Nephron (organoid): ENCODE measurements around the gene DNMT3A.
A peak's percentile ranks its signal among the peaks of the same experiment; 100 is the strongest.
"Not testable (repeated sequence)": the region's sequence is repeated elsewhere in the genome, so short reads cannot be mapped to it uniquely, and the experiment has no call there.

ENCODE experiments used
- H3K27ac Mint-ChIP-seq, 3 experiments: 2 replicates each; pipeline ENCODE4 v1.8.0; 2020; ENCODE audit warnings: mixed read lengths in 3 of 3, mild to moderate bottlenecking in 2 of 3, moderate library complexity in 1 of 3
- H3K27me3 Mint-ChIP-seq: 2 replicates; pipeline ENCODE4 v1.8.0; 2021; ENCODE audit warnings: low read depth, mild to moderate bottlenecking, moderate library complexity, mixed read lengths
- H3K36me3 Mint-ChIP-seq: 2 replicates; pipeline ENCODE4 v1.8.0; 2020; ENCODE audit warnings: low read depth, mixed read lengths
- H3K4me1 Mint-ChIP-seq: 2 replicates; pipeline ENCODE4 v1.8.0; 2020; ENCODE audit warnings: mixed read lengths
- H3K4me3 Mint-ChIP-seq, 3 experiments: 2 replicates each; pipeline ENCODE4 v1.8.0; 2020; ENCODE audit warnings: mild to moderate bottlenecking in 3 of 3, mixed read lengths in 3 of 3, moderate library complexity in 2 of 3
- H3K9me3 Mint-ChIP-seq: 2 replicates; pipeline ENCODE4 v1.8.0; 2020; ENCODE audit warnings: mixed read lengths
- TF ChIP-seq, protein P1 (sequence below), 3 experiments: fragments of 200-600 bp; sonication (generic); IDR thresholded peaks; one replicate each; pipeline ENCODE4 v1.5.0; 2021; ENCODE audit warnings: antibody characterized with exemption in 3 of 3; ENCODE audit not compliant: unreplicated experiment in 3 of 3

Gene DNMT3A

DNA sequence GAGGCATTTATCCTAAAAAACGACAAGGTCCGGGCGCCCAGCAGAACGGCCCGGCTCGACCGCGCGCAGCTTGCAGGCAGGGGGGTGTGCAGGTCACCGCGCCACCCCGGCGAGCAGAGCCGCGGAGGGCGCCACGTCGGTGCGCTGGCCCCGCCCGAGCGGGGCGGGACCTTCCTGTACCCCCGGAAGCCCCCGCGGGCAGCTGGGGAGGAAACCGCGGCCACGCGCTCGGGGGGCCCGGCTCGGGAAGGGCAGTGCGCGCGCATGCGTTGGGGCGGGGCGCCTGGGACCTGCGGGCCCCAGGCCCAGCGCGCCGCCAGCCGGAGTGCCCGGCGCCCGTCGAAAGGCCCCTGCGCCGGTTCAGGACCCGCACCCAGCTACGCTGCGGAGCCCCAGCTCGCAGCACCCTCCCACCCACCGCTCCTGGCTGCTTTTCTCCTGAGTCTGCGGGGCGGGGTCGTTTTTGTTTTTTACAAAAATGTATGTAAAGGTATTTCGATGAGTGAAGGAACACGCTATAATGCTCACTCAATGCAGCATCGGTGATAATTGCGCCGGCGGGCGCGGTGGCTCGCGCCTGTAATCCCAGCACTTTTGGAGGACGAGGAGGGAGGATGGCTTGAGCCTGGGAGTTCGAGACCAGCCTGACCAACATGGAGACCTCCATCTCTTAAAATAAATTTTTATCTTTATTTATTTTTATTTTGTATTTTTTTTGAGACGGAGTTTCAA is 125.6 kb downstream of the DNMT3A start:
- TF ChIP-seq, protein P1, sequence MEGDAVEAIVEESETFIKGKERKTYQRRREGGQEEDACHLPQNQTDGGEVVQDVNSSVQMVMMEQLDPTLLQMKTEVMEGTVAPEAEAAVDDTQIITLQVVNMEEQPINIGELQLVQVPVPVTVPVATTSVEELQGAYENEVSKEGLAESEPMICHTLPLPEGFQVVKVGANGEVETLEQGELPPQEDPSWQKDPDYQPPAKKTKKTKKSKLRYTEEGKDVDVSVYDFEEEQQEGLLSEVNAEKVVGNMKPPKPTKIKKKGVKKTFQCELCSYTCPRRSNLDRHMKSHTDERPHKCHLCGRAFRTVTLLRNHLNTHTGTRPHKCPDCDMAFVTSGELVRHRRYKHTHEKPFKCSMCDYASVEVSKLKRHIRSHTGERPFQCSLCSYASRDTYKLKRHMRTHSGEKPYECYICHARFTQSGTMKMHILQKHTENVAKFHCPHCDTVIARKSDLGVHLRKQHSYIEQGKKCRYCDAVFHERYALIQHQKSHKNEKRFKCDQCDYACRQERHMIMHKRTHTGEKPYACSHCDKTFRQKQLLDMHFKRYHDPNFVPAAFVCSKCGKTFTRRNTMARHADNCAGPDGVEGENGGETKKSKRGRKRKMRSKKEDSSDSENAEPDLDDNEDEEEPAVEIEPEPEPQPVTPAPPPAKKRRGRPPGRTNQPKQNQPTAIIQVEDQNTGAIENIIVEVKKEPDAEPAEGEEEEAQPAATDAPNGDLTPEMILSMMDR (IDR thresholded peaks at IDR 0.05; ENCODE audit: unreplicated experiment in 3 of 3): no peak
- Mint-ChIP-seq H3K27me3 (no peaks in the 10 kb centered on the region), H3K27ac (peak overlapping the region in 2 of 3 experiments; percentile 73 to 76), H3K4me3 (peak overlapping the region; percentile 76 to 81 (median 80)), H3K9me3 (no peaks in the 10 kb centered on the region), H3K36me3 (no peaks in the 10 kb centered on the region), H3K4me1 (peaks cover 10% of the 10 kb centered on the region)

DNA sequence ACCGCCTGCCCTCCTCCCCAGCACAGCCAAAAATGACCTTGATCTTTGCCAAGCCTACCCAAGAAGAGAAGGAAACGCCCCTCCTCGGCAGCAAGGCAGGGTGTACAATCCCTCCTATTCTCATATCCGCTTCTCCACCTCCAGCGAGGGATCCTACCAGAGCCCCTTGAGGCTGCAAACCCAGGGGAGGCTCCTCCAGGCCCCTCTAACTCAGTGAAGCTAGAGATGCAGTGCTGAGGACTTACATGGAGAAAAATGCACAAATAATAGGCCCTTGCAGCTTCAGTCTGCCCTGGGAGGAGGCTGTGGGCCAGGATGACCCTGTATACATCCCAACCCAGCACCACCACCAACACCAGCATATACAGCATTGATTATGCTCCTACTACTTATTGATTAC is 126.5 kb downstream of the DNMT3A start:
- Mint-ChIP-seq H3K27ac (peak overlapping the region; percentile 61 to 76 (median 73)), H3K36me3 (no peaks in the 10 kb centered on the region), H3K9me3 (no peaks in the 10 kb centered on the region), H3K27me3 (no peaks in the 10 kb centered on the region), H3K4me1 (peaks cover 10% of the 10 kb centered on the region), H3K4me3 (peak overlapping the region; percentile 59 to 78 (median 72))
- TF ChIP-seq, protein P1 (IDR thresholded peaks at IDR 0.05; ENCODE audit: unreplicated experiment in 3 of 3): no peak

DNA sequence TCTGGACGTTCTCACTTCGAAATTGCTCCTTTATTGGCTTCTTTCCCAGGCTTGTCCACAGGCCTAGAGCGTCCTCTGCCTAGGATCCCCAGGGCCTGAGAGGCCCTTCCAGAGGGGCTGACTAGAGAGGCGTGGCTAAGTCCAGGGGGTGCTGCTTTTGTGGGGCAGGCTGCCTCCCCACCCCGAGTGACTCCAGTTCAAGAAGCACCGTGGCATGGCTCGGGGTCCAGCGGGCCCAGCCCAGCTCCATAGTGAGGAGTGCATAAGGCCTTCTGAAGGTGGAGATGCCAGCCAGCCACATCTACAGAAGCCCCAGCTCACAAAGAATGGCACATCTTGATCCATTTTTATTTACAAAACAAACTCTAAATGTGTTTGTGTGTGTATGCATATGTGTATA is 128.5 kb downstream of the DNMT3A start:
- Mint-ChIP-seq H3K4me1 (peaks cover 21% of the 10 kb centered on the region), H3K27me3 (peaks cover 3% of the 10 kb centered on the region), H3K4me3 (no peak overlapping the region), H3K36me3 (no peaks in the 10 kb centered on the region), H3K27ac (peak overlapping the region in 1 of 3 experiments; percentile 6), H3K9me3 (no peaks in the 10 kb centered on the region)
- TF ChIP-seq, protein P1 (IDR thresholded peaks at IDR 0.05; ENCODE audit: unreplicated experiment in 3 of 3): no peak

DNA sequence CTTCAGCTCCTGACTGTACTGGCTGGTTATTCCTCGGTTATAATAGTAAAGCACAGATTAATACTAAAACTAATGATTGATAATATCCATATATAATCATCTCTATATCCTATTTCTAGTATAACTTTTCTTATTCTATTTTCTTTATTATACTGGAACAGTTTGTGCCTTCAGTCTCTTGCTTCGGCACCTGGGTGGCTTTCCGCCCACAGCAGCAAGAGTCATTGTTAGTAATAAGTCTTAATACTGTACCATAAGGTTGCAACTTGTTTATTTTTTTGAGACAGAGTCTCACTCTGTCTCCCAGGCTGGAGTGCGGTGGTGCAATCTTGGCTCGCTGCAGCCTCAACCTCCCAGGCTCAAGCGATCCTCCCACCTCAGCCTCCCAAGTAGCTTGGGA is 130.8 kb downstream of the DNMT3A start:
- H3K4me1 Mint-ChIP-seq: peaks cover 21% of the 10 kb centered on the region
- not testable (repeated sequence) for H3K4me3 Mint-ChIP-seq, H3K27me3 Mint-ChIP-seq, H3K36me3 Mint-ChIP-seq, H3K27ac Mint-ChIP-seq, H3K9me3 Mint-ChIP-seq

DNA sequence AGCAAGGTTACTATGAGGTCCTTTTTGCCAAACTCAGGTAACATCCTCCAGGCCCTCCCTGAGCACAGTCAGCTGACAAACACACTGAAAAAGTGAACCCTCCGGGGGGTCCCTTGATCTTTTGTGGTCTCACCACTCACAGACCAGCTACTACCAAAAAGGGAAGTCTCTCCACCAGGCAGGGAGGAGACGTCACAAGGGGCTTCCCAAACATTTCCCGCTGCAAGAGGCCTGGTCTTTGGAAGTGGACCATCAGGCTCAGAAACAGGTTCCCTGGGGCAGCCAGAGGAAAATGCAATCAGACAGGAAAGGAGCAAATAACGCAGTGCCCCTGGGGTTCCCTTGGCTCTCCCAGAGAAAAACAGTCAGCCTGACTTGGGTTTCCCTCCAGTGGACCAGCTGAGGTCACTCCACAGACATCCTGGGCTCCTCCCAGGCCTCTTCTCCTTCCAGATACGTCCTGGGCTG is 134.6 kb downstream of the DNMT3A start:
- peaks cover 12% of the 10 kb centered on the region for H3K27me3 Mint-ChIP-seq
- no peaks in the 10 kb centered on the region for H3K9me3 Mint-ChIP-seq
- no peak overlapping the region for H3K27ac Mint-ChIP-seq
- H3K4me1 Mint-ChIP-seq: peaks cover 11% of the 10 kb centered on the region
- no peak overlapping the region for H3K4me3 Mint-ChIP-seq
- H3K36me3 Mint-ChIP-seq: no peaks in the 10 kb centered on the region
- TF ChIP-seq, protein P1 (IDR thresholded peaks at IDR 0.05; ENCODE audit: unreplicated experiment in 3 of 3): no peak

DNA sequence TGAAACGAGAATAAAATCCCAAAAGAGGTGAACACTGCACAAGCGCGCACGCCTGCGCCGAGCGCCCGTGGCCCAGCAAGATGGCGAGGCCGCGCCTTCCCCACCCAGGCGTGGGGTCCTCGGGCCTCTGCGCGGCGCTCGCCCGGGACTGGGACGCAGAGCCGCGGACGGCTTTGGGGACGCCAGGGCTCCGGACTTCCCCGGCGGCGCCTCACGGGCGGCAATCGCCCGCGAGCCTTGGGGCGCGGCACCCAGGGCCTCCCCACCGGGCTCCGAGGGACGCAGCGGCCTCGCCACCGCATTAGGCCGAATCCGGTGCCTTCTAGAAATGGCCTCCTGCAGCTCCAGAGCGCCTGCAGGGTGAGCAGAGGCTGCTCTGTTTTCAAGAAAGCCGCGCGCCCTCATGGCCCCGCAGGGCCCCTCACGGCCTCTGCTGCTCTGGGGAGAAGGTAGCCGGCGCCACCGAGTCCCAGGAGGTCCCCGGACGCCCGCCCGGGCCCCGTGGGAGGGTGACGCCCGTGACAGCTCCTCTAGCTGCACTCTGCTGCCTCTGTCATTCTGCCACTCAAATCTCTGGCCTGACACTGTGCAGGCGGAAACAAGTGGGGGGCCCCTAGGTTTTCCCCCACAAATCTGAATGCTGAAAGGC is 137.4 kb downstream of the DNMT3A start:
- no peaks in the 10 kb centered on the region for H3K36me3 Mint-ChIP-seq
- TF ChIP-seq, protein P1 (IDR thresholded peaks at IDR 0.05; ENCODE audit: unreplicated experiment in 3 of 3): no peak

More for the DNA sequence above, 137.4 kb downstream of the DNMT3A start:
- Mint-ChIP-seq H3K9me3 (no peaks in the 10 kb centered on the region), H3K27me3 (peaks cover 28% of the 10 kb centered on the region), H3K27ac (no peak overlapping the region), H3K4me1 (peaks cover 2% of the 10 kb centered on the region), H3K4me3 (no peak overlapping the region)
